Calu3 (cell line): ENCODE results near the gene SLFN5. TPM values are rescaled to one million over a fixed set of nuclear protein-coding genes. Genes with fewer than 3 reads are reported as not detected.
"Not testable (repeated sequence)": the region's sequence is repeated elsewhere in the genome, so short reads cannot be mapped to it uniquely, and the experiment has no call there.

ENCODE experiments used
- Bru-seq: library from RNA; stranded (reverse); fragments of 400-500 nt; gene quantifications from one replicate; lab custom pipeline; 2021; lab: Mats Ljungman, UMichigan
- BruChase-seq, 2 experiments: library from RNA; stranded (reverse); fragments of 400-500 nt; gene quantifications; one replicate each; lab custom pipeline; 2021; lab: Mats Ljungman, UMichigan
- BruUV-seq: library from RNA; stranded (reverse); fragments of 400-500 nt; replicated peaks from 2 replicates; lab custom pipeline; 2021; lab: Mats Ljungman, UMichigan
- CTCF ChIA-PET: fragments of 300-600 bp; sonication (Branson Sonifier 250); formaldehyde crosslinking; loops from one replicate; lab custom pipeline; 2022; ENCODE audit warnings: antibody characterized with exemption; lab: Charles Lee
- DNase-seq: peaks from one replicate; pipeline ENCODE4 v3.0.0; 2022
- H3K27ac Mint-ChIP-seq: one replicate; pipeline ENCODE4 v1.8.0; 2022; ENCODE audit warnings: mixed read lengths; ENCODE audit not compliant: unreplicated experiment
- H3K27me3 Mint-ChIP-seq: one replicate; pipeline ENCODE4 v1.8.0; 2022; ENCODE audit warnings: mixed read lengths; ENCODE audit not compliant: unreplicated experiment
- H3K36me3 Mint-ChIP-seq: one replicate; pipeline ENCODE4 v1.8.0; 2022; ENCODE audit warnings: mild to moderate bottlenecking, moderate library complexity, mixed read lengths; ENCODE audit not compliant: insufficient read depth, unreplicated experiment
- H3K4me1 Mint-ChIP-seq: one replicate; pipeline ENCODE4 v1.8.0; 2022; ENCODE audit warnings: mild to moderate bottlenecking, low read depth, mixed read lengths; ENCODE audit not compliant: unreplicated experiment
- H3K4me3 Mint-ChIP-seq: one replicate; pipeline ENCODE4 v1.8.0; 2022; ENCODE audit warnings: mild to moderate bottlenecking, low read depth, moderate library complexity, mixed read lengths; ENCODE audit not compliant: unreplicated experiment
- H3K9me3 Mint-ChIP-seq: one replicate; pipeline ENCODE4 v1.8.0; 2022; ENCODE audit warnings: low read depth, mixed read lengths; ENCODE audit not compliant: unreplicated experiment
- CTCF ChIP-seq: fragments of 200-600 bp; IDR thresholded peaks from one replicate; pipeline ENCODE4 v1.8.0; 2022; ENCODE audit warnings: antibody characterized with exemption; ENCODE audit not compliant: unreplicated experiment
- intact Hi-C: fragments of 100-400 bp; cut with micrococcal nuclease; formaldehyde crosslinking; loops from one replicate; pipeline ENCODE4 v1.10.0; 2022; ENCODE audit not compliant: unreplicated experiment
- long read RNA-seq: library from polyadenylated mRNA; stranded (forward); transcript quantifications from one replicate; pipeline ENCODE4 v2.0.0, GENCODE V29; 2022
- total RNA-seq: library from RNA; stranded (reverse); gene quantifications from 2 replicates; pipeline ENCODE4 v1.2.3, GENCODE V29; 2022

SLFN5 gene
- total RNA-seq (104 and 141 TPM in 2 replicates), Bru-seq, nascent RNA (percentile 99 among the genes with signal in this experiment), BruChase-seq, experiment 1, labeled RNA remaining after a 6-hour chase (percentile 98 among the genes with signal in this experiment), BruChase-seq, experiment 2, labeled RNA remaining after a 2-hour chase (percentile 99 among the genes with signal in this experiment)
- long read RNA-seq, full-length matches to known transcripts = 29 of 48 reads
- long read RNA-seq, partial matches to known transcripts = 4 of 48 reads
- long read RNA-seq, other reads (novel, unspliced or antisense) = 15 of 48 reads

- intact Hi-C loops = loop anchor here (5.0 to 10.0 kb wide), 4 partner anchors 52 to 289 kb away; partner anchors contain the start of genes NLE1 and SLFN11
- BruUV-seq = no TSS peak
- Mint-ChIP-seq H3K27ac (peak within 1 kb of the TSS; percentile 99), H3K4me3 (peak within 1 kb of the TSS; percentile 91), H3K4me1 (peaks cover 21% of the 10 kb centered on the region), H3K36me3 (peaks cover 61% of the 10 kb centered on the region), H3K9me3 (no peaks in the 10 kb centered on the region), H3K27me3 (no peaks in the 10 kb centered on the region)
- TF ChIP-seq CTCF = no peak
- DNase-seq = peak; percentile 95
- CTCF ChIA-PET = interaction anchor here (0.7 to 2.5 kb wide), 3 partner anchors 14 to 290 kb away, joined by 3 to 9 read pairs (median 3); no protein-coding TSS in a partner anchor
Observed at GRCh38 chr17:35242805-35243560, at the start of gene SLFN5. Gene SLFN5 (plus strand): TSS chr17:35243072. CDS start chr17:35258691, 15,619 bp downstream.

- BruUV-seq, intact Hi-C loops, CTCF ChIA-PET, H3K9me3 Mint-ChIP-seq, H3K4me1 Mint-ChIP-seq, H3K4me3 Mint-ChIP-seq, H3K27ac Mint-ChIP-seq, DNase-seq, H3K36me3 Mint-ChIP-seq: not testable (repeated sequence)
- peaks cover 35% of the 10 kb centered on the region for H3K27me3 Mint-ChIP-seq
Observed at GRCh38 chr17:35194001-35194400, 48.9 kb upstream of the SLFN5 start, which contains the start of gene SLC35G3. Gene SLC35G3 (minus strand): TSS chr17:35194393. CDS start chr17:35194307, 86 bp downstream.

GRCh38 chr17:35195062-35195461 lies 47.8 kb upstream of the SLFN5 start:
- intact Hi-C loops, BruUV-seq, CTCF ChIA-PET, H3K36me3 Mint-ChIP-seq, H3K27ac Mint-ChIP-seq, H3K4me1 Mint-ChIP-seq, DNase-seq, H3K4me3 Mint-ChIP-seq: not testable (repeated sequence)
- Mint-ChIP-seq H3K9me3 (peaks cover 10% of the 10 kb centered on the region), H3K27me3 (peaks cover 35% of the 10 kb centered on the region)

GRCh38 chr17:35202582-35202981 lies 40.3 kb upstream of the SLFN5 start:
- H3K36me3 Mint-ChIP-seq, H3K27ac Mint-ChIP-seq, DNase-seq, H3K4me1 Mint-ChIP-seq, BruUV-seq, H3K4me3 Mint-ChIP-seq, intact Hi-C loops, CTCF ChIA-PET: not testable (repeated sequence)
- H3K9me3 Mint-ChIP-seq = peaks cover 11% of the 10 kb centered on the region
- H3K27me3 Mint-ChIP-seq = peaks cover 60% of the 10 kb centered on the region

GRCh38 chr17:35210741-35211140 lies 32.1 kb upstream of the SLFN5 start:
- Mint-ChIP-seq H3K4me3 (no peak overlapping the region), H3K4me1 (no peaks in the 10 kb centered on the region), H3K9me3 (no peaks in the 10 kb centered on the region), H3K36me3 (no peaks in the 10 kb centered on the region), H3K27ac (no peak overlapping the region), H3K27me3 (peaks cover 96% of the 10 kb centered on the region)
- CTCF ChIA-PET = no interaction called here
- DNase-seq = no peak
- no TSS peak for BruUV-seq
- intact Hi-C loops = no loop called here
- no peak for TF ChIP-seq CTCF
